ENCODE measurements around the gene PXDC1. TPM values are rescaled to one million over a fixed set of nuclear protein-coding genes. Genes with fewer than 3 reads are reported as not detected.

Gene PXDC1
- total RNA-seq, 4 donors from 2014 or later, result 58.4 to 103 (median 72.4) TPM

DNA sequence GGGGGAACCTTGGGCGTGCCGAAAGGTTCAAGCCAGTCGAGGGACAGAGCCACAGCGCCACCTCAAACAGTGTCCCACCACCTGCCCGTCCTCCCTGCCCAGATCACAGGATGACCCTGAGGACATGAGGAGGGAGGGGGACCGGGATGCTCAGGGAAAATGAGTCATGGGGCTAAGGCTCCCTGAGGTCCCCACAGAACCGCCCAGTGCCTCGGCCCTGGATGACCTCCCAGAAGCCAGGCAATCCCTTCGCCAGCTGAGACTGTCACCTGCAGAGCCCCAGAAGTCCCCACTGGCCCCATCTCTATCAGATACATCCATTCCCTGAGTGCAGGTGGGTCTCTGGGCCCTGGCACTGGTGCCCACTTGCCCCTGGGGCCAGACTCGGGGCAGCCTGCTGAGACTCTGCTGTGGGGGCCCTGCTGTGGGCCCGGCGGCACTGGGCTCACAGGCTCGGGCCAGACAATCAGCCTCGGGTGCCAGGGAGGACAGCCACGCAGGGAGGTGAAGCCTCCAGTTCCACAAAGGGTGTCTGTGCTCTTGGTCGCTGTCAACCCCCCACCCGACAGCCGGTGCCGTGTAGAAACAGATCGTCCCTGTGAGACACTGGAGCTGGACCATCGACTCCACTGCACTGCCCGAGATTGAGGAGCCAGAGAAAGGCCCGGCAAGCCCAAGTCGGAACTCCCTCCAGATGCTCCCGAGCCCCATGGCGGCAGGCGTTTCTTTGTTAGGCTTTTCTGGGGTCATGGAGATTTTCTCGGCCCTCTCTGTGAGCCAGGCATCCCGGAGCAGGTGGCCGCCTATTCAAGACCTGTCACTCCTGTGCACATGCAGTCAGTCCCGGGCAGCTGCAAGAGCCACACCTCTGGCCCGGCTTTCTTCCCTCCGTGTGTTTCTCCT lies 26.1 kb downstream of the PXDC1 start:
- WGBS, 2 donors, result 80 to 82% methylated on average over 23 to 31 of the region's 33 CpGs
- H3K4me3 ChIP-seq (ENCODE audit: low read depth, poor library complexity, severe bottlenecking), result no peak overlapping the region
- DNase-seq (ENCODE audit: low spot score in 2 of 2), result peak in 1 of 2 donors; percentile 85
- intact Hi-C loops (cut with DNase I; ENCODE audit: low total_unique reads), result no loop called here
- TF ChIP-seq POLR2A (IDR thresholded peaks at IDR 0.05), result no peak
- TF ChIP-seq, protein P1, sequence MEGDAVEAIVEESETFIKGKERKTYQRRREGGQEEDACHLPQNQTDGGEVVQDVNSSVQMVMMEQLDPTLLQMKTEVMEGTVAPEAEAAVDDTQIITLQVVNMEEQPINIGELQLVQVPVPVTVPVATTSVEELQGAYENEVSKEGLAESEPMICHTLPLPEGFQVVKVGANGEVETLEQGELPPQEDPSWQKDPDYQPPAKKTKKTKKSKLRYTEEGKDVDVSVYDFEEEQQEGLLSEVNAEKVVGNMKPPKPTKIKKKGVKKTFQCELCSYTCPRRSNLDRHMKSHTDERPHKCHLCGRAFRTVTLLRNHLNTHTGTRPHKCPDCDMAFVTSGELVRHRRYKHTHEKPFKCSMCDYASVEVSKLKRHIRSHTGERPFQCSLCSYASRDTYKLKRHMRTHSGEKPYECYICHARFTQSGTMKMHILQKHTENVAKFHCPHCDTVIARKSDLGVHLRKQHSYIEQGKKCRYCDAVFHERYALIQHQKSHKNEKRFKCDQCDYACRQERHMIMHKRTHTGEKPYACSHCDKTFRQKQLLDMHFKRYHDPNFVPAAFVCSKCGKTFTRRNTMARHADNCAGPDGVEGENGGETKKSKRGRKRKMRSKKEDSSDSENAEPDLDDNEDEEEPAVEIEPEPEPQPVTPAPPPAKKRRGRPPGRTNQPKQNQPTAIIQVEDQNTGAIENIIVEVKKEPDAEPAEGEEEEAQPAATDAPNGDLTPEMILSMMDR (IDR thresholded peaks at IDR 0.05), result no peak

DNA sequence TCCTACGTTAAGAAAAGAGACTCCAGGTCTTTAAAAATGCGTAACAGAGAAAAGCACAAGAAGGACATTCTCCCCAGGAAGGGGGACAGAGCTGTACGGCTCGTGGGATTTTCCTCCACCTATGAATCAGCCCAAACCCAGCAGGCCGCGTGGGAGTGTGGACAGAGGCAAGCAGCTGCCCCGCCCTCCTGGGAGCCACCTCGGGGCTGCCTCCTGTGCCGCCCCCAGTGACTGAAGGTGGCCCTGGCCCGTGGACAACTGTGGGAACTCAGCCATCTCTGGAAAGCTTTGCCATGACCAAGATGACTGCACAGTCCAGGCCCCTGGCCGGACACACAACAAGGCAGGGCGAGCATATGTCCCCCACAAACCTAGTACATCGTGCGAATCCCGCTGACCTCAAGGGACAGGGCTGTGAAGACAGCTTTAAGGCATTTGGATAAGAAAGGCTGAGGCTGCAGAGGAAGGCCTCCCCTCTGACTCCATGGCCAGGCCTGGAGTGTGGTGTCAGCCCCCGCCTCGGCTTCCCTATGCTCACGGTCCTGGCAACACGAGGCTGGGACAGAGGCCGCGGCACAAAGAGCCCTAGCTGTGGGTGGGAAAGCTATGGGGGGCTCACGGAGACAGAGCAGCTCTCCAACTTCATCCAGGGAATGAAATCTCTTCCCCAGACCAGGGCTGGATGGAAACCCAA lies 26.9 kb downstream of the PXDC1 start:
- DNase-seq (ENCODE audit: low spot score in 2 of 2), result peak in 1 of 2 donors; percentile 88
- TF ChIP-seq POLR2A (IDR thresholded peaks at IDR 0.05), result no peak
- TF ChIP-seq, protein P1 (IDR thresholded peaks at IDR 0.05), result no peak
- H3K4me3 ChIP-seq (ENCODE audit: low read depth, poor library complexity, severe bottlenecking), result no peak overlapping the region
- WGBS, 2 donors, result 71 to 80% methylated on average over 21 to 22 of the region's 22 CpGs
- intact Hi-C loops (cut with DNase I; ENCODE audit: low total_unique reads), result no loop called here

DNA sequence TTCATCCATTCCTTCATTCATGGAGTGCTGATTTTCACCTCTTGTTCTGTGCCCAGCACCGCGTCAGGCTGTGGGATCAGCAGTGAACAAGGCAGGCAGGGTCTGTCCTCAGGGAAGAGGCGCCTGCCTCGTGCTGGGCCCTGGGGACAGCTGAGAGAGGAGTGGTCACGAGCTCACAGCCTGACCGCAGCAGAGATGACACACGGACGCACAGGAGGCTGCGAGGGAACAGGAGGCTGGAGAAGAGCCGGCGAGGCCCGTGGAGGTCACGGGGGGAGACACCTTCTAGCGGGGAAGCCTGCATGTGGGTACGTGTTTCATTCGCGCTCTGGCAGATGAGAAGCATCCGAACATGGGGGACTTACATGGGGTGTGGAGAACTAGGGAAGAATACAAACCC lies 27.5 kb downstream of the PXDC1 start:
- intact Hi-C loops (cut with DNase I; ENCODE audit: low total_unique reads), result no loop called here
- DNase-seq (ENCODE audit: low spot score in 2 of 2), result peak in 1 of 2 donors; percentile 80
- H3K4me3 ChIP-seq (ENCODE audit: low read depth, poor library complexity, severe bottlenecking), result no peak overlapping the region
- WGBS, 2 donors, result 86 to 89% methylated on average over 18 of the region's 18 CpGs
- TF ChIP-seq, protein P1 (IDR thresholded peaks at IDR 0.05), result no peak
- no peak for TF ChIP-seq POLR2A (IDR thresholded peaks at IDR 0.05)

DNA sequence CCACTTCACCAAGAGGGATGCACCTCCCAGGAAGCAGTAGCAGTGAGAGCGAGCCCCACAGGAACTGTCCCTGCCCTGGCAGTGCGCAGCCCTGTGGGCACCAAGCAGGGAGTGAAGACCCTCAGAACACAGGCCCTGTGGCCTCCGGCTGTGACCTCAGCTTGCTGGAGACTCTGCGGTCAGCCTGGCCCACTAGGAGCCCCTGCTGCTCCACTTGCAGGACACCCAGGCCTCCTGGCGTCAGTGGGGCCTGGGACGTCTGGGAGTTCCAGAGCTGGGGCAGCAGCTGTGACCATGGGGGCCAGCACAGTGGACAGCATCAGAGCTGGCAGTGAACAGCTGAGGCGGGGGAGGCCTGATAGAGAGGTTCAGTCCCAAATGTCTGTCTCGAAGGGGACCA lies 28.3 kb downstream of the PXDC1 start:
- WGBS, 2 donors, result 89 to 94% methylated on average over 3 to 7 of the region's 8 CpGs
- intact Hi-C loops (cut with DNase I; ENCODE audit: low total_unique reads), result no loop called here
- DNase-seq (ENCODE audit: low spot score in 2 of 2), result peak in 1 of 2 donors; percentile 83
- TF ChIP-seq, protein P1 (IDR thresholded peaks at IDR 0.05), result no peak
- TF ChIP-seq POLR2A (IDR thresholded peaks at IDR 0.05), result no peak
- H3K4me3 ChIP-seq (ENCODE audit: low read depth, poor library complexity, severe bottlenecking), result no peak overlapping the region

DNA sequence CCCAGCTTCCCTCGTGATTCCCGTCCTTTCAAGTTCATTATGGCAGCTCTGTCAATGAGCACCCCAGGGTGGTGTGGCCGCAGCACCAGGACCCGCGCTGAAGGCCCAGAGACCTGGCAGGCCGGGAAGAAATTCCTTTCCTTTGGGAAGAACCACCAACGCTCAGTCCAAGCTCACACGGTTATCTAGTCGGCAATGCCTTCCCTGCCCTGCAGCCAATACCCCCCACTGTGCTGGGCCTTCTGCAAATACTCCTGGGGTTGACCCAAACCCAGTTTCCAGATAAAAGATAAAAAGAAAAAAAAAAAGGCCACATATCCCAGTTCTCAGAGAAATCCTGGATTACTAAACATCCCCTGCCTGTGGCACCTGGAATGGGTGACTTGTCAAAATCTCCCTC lies 28.7 kb downstream of the PXDC1 start:
- WGBS, 2 donors, result 72 to 75% methylated on average over 9 of the region's 9 CpGs
- intact Hi-C loops (cut with DNase I; ENCODE audit: low total_unique reads), result no loop called here
- TF ChIP-seq, protein P1 (IDR thresholded peaks at IDR 0.05), result no peak
- no peak for TF ChIP-seq POLR2A (IDR thresholded peaks at IDR 0.05)
- peak in 1 of 2 donors; percentile 83 for DNase-seq (ENCODE audit: low spot score in 2 of 2)
- no peak overlapping the region for H3K4me3 ChIP-seq (ENCODE audit: low read depth, poor library complexity, severe bottlenecking)

Measured in lower leg skin (tissue), 4 donors.